Stimulated activated CD8-positive, alpha-beta memory T cell treated with anti-CD3 and anti-CD28 coated beads, Interleukin-7, amount 100 ng/mL, for 1 hour (primary cell): ENCODE data around the gene TBC1D22A.
"Not testable (repeated sequence)": the region's sequence is repeated elsewhere in the genome, so short reads cannot be mapped to it uniquely, and the experiment has no call there.

ENCODE experiments used
- DNase-seq, 2 donors: peaks; one replicate each; pipeline ENCODE4 v3.0.0-alpha.2; 2020; ENCODE audit warnings: low read depth in 2 of 2

The TBC1D22A gene

DNA sequence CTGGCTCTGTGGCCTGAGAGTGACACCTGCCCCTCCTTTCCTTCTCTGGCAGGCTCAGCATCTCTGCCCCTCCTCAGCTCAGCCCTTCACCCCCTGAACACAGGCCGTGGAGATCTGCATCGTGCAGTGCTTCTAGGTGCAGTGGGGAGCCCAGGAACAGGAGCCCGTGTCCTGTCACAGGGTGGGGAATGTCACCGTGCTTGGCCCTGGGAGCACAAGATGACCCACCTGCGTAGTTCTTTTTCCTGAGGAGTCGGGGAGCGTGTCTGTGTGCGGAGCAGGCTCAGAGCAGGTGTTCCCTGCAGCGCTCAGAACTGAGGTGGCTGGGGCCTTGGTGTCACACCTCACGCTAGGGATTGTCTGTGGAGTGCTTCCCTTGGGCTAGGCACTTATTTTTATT is 10.6 kb downstream of the TBC1D22A start:
- DNase-seq, result no peak

GRCh38 chr22:46774253-46774979 is 12.0 kb downstream of the TBC1D22A start:
- no peak for DNase-seq

GRCh38 chr22:46774980-46775849 is 12.8 kb downstream of the TBC1D22A start:
- DNase-seq, result no peak

DNA sequence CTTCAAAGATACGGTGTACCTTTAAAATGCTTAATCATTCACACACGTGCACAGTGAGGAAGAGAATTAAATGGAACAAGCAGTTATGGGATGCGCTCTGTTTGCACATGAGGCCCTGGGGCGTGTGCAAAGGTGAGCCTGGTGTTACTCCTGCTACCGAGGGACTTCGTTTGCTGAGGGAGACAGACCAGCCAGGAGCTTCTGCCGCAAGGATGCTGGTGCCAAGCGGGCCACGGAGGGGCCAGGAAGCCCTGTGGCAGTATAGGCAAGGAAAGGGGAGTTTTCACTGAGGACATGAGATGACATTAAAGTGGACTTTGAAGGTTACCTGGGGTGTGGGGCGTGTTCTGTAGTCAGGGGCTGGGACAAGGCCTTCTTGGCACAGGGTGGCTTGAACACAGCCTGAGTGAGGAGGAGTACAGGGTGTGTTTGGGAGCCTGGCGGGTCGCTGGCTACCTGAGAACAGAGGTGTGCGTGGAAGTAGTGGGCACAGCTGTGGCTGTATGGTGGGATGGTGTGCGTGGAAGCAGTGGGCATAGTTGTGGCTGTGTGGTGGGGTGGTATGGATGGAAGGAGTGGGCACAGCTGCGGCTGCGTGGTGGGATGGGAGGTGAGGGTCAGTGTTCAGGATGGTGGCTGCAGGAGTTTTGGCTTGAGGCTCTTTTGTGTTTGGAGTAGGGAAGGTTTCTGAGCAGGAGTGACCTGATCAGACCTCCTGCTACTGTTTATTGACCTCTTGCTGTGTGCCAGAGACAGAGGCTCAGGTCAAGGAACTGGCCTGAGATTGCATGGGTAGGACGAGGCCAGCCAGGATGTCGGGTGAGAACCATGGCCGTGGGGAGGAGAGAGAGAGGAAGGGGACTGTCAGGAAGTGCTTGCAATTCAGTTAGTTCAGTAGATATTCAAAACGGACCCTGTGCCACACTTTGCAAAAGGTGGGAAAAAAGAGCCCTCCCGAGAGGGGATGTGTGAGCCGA is 13.7 kb downstream of the TBC1D22A start:
- DNase-seq, result no peak

GRCh38 chr22:46776876-46777608 is 14.6 kb downstream of the TBC1D22A start:
- no peak for DNase-seq

DNA sequence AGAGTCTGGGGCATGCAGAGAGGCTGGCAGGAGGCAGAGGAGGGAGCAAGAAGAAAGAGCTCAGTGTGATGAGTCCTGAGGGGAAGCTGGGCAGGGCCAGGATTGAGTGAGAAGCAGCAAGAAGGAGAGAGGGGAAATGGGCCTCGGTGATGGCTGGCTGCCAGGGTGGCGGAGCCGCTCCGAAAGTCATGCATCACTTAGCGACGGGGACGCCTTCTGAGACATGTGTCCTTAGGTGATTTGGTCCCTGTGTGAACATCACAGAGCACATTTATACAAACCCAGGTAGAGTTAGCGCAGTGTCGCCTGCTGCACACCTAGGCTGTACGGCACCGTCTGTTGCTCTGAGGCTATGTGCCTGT is 15.1 kb downstream of the TBC1D22A start:
- DNase-seq, result no peak

GRCh38 chr22:46779023-46779422 is 16.6 kb downstream of the TBC1D22A start:
- no peak for DNase-seq

GRCh38 chr22:46779651-46780050 is 17.2 kb downstream of the TBC1D22A start:
- DNase-seq, result no peak

DNA sequence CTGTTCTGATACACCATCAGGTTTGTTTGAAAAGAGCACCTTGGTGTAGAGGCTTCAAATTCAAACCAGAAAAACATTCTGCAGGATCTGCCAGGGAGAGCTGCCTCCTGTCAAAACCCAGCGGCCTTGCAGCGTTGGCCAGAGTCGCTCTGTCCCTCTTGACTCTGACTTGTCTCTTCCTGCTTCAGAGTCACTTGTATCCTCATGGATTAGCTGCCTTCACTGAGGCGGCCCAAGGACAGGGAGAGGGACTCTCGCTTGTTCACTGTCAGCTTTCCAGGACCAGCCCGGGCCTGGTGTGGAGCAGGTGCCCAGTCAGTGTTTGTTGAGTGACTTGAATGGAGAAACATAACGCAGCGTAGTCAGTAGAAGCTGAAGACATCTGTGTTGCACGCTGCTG is 18.0 kb downstream of the TBC1D22A start:
- no peak for DNase-seq

DNA sequence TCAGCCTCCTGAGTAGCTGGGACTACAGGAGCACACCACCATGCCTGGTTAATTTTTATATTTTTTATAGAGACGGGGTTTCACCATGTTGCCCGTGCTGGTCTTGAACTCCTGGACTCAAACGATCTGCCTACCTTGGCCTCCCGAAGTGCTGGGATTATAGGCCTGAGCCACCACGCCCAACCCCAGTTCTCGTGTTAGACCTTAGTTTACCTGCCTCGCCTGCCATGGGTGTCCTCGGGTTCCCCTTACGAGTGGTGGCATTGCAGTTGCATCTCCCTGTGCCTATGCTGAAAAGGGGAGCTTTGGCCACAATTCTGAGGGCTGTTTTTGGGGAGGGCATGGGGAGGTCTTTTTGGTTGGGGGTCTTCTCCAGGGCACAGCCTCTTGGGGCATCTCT is 18.8 kb downstream of the TBC1D22A start:
- no peak for DNase-seq

DNA sequence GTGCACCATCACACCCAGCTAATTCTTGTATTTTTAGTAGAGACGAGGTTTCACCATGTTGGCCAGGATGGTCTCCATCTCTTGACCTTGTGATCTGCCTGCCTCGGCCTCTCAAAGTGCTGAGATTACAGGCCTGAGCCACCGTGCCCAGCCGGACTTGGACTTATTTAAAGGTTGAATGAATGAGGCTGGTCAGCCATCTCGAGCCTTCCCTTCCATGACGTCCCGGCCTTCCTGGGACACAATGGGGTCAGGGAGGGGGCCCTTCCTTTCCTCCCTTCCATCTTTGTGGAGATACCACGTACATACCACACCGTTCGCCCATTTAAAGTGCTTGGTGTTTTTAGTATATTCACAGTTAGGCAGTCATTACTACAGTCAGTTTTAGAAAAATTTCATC is 19.8 kb downstream of the TBC1D22A start:
- not testable (repeated sequence) for DNase-seq

- no peak for DNase-seq
These were observed 21.3 kb downstream of the TBC1D22A start for GRCh38 chr22:46783721-46784120.

DNA sequence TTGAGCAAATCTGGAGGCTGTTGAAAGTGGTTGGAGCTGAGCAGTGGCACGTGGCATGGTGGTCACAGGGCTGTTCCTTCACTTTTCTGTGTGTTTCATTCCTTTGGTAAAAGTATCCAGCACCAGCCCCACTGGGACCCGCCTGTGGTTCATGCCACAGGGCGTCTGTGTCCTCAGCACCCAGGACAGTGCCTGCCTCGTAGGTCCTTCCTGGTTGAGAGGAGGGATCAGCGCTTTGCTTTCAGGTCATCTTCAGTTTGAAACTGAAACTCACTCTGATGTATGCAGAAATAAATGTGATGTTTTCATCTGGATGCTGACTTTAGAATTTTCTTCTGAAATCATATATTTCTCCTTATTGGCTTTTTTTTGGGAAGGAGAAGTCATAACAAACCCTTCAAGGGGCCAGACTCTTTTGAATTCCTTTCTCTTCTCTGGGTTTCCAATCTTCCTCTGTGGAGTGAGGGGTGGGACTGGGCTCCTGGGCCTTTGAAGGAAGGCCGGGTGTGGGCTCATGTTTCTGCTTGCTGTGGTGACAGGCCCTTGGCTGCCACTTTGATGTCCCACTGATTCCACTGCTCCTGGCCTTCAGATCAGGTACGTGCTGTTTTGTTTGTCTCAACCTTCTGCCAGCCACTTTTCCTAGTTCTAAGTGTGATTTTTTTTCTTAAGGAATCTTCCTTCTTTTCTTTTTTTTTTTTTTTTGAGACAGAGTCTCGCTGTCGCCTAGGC is 26.2 kb downstream of the TBC1D22A start:
- DNase-seq, result no peak

DNA sequence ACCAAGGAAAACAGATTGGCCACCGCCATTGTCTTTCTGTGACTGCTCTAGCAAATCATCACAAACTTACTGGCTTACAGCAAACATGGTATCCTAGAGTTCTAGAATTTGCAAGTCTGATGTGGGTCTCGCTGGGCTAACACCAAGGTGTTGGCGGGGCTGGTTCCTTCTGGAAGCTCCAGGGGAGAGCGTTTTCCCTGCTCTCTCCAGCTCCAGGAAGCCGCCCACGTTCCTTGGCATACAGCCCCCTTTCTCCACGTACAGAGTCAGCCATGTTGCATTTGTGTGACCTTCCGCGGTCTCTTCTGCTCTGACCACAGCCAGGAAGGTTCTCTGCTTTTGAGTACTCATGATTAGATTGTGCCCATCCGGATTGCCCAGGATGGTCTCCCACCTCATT is 27.5 kb downstream of the TBC1D22A start:
- DNase-seq, result no peak

DNA sequence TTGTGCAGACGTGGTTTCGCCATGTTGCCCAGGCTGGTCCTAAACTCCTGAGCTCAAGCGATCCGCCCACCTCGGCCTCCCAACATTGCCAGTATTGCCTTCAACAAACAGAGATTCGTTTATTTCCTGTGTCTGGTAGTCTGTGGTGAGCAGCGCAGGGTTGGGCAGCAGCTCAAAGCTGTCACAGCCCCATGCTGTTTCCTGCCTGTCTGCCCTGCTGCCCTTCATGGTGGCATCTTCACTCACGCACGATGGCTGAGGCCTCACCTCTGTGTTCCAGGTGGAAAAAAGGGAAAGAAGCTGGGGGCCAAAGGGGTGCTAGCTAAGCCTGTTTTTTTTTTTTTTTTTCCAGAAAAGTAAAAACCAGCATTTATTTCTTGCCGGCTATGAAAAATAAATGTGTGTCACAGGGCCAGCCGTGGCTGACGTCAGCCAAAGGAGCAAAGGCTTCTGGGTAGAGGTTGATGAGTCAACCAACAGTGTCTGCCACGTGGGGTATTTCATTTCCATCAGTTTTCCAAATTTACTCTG is 28.8 kb downstream of the TBC1D22A start:
- peak; percentile 49 to 66 for DNase-seq

DNA sequence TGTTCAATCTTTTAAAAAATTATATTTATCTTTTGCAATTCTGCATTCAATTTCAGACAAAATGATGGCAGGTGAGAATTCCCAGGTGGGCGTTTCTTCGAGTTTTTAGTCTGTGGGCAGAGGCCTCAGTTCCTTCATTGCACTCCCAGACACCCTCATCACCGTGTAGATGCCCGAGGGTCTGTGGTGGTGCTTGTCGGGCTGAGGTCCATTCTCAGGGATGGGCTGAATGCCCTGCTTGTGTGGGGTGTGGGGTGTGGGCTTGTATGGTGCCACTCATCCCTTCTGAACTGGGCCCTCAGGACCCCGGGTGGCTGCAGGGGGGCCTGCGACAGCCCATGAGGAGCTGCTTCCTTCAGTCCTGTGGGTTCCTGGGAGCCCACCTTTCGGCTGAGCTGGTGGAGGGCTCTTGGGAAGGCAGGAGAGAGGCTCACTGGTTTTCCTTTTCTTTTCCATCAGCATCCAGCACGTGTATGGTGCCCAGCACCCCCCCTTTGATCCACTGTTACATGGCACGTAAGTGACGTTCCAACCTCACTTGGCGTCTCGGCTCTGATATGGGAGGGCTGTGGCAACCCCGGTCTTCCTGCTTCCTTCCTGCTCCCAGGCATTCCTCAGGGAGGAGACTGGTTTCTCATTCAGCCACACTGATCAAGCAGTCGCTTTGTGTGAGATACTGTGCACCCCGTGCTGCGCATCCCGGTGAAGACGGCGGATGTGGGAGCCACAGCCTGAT is 29.8 kb downstream of the TBC1D22A start:
- DNase-seq, result no peak

DNA sequence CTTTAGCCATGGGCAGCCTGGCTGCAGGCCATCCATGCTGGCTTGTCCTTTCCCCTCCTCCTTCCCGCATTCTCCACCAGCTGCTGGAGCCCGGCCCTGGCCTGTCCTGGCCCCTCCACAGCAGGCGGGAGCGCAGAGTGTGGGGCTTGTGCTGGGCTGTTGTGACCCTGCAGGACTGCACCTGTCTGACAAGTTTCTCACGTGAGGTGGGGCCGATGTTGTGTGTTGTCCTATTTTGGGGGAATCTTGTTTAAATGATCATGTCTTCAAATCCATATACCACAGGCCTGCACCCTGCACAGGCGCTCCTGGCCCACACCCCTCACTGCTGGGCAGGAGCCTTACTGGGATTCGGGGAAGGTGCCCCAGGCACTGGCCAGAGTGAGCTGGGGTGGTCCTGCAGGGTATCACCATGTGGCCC is 30.4 kb downstream of the TBC1D22A start:
- DNase-seq, result no peak

GRCh38 chr22:46793497-46793896 is 31.0 kb downstream of the TBC1D22A start:
- DNase-seq, result no peak

DNA sequence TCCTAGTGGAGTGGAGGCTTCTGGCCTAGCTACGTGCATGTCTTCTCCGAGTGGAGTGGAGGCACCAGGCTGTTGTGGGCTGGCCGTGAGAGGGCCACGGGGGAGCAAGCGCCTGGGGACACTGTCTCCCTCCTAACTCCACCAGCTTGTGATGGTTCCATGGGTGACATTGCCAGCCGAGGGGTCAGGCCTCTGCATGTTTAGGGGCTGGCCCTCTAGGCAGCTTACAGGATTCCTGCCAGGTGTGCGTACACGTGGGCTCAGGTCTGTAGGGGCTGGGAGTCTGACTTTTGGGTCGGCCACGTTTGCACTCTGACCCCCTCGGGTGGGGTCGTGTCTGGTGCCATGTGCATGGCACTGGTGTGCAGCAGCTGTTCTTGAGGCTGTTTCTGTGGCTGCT is 31.6 kb downstream of the TBC1D22A start:
- no peak for DNase-seq

DNA sequence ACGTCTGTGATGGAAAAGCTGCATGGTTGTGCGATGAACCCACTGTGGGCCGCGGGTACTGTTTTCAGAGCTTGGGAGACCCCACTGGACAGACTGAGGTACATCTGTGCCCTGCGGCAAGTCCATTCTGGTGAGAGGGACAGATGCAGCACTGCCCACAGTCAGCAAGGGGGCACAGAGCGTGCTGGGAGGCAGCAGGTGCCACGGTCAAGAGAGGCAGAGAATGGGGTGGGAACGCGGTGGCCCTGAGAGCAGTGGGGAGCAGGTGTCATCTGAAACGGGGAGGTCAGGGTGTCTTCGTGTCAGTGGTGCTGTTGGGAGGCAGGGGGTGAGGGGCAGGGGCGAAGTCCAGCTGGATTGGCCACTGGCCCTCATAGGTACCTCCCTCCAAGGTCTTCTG is 32.0 kb downstream of the TBC1D22A start:
- no peak for DNase-seq
